GM21619 (cell line): ENCODE measurements around the gene GANAB.
"Not testable (repeated sequence)": the region's sequence is repeated elsewhere in the genome, so short reads cannot be mapped to it uniquely, and the experiment has no call there.

ENCODE experiments used
- ATAC-seq: cut with Tn5 transposase; IDR thresholded peaks from one replicate; pipeline ENCODE4 v1.9.1; 2021; ENCODE audit not compliant: unreplicated experiment

The GANAB gene

DNA sequence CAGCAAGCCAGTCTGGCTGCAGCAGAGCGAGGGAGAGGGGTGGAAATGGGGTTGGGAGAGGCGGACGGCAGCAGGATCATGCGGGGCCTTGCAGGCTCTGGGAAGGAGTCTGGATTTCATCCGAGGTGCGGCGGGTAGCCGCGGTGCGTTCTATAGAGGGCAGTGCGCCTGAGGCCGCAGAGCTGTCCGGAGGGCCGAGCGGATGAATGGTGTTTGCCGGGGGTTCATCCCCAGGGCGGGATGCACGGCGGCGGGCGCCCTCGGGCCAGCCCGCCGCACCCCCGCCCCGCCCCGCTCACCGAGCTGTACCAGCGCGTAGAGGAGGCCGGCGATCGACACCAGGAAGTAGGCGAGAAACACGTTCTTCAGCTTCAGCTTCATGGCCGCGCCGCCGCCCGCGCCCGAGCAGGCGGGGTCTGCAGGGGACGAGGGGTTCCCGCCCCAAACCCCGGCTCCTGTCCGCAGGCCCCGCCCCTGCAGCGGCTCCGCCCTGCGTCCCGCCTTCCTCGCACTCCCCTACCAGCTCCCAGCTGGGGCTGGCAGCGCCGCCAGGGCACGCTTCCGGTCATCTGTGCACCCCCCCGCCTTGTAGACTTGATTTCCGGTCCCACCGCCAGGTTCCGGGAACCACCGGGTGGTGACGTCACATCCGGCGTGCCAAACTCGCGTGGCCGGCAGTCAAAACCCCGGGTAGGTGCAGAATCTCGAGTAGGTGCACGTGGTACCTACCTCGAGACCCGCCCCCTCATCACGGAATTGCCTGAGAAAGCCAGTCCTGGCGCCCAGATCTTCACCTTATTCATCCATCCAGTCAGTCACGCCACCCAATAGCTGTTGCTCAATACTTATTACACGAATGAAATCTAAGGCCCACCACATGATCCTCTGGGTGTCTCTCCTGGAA is 24.6 kb downstream of the GANAB start, which contains the start of gene B3GAT3:
Gene B3GAT3 (minus strand): TSS at position 420 of the 904 bp plus-strand sequence. CDS start 39 bp downstream, at position 381.
- peak; percentile 94 for ATAC-seq

DNA sequence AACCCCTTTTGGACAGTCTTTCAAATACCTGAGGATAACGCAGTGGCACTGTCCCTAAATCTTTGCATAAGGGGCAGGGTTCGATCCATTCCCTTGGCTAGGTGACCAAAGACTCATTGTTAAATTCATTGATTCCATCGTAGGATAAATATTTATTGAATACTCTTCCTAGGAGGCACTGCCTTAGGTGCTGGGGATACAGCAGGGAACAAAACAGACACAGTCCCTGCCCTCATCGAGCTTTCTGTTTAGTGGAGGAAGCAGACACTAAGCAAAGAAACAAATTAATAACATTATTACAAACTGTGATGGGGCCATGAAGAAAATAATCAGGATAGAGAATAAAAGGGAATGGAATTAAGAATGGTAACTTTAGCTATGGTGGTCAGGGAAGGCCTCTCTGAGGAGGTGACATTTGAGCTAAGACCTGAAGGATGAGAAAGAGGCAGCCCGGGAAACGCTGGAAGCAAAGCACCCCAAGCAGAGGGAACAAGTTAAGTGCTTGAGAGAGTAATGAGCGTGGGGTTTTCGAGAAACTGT is 25.3 kb downstream of the GANAB start:
- ATAC-seq = no peak

DNA sequence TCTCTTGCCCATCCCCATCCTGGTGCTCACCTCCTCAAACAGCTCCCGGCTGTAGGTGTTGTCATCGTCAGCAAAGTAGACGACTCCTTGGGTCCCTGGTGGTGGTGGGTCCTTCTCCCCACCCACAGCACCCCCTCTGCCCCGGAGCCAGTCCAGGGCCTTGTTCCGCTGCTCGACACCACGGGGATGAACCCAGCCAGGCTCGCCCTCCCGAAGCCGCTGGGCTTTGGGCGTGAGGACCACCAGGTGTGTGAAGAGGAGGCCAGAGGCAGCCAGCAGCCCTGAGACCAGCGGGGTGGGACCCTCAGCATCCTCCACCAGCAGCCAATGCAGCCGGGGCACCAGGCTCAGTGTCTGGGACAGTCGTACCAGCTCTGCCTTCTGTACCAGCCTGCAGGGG is 29.5 kb downstream of the GANAB start:
- not testable (repeated sequence) for ATAC-seq

DNA sequence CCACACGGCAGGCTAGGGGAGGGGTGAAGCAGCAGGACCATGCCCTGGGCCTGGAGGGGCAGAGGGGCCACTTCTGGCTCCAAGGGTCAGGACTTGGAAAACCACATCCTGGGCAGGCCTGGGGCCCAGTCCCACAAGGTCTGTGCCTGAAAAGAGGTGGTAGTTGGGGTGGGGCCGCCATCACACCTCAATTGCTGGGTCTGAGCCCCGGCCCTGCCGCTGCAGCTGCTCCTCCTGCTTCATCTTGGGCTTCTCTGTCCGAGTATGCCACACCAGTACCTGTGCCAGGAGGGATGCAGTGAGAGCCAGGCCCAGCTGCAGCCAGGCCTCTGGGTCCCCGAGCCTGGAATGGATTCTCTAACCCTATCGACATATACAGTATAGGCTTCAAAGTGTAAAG is 30.9 kb downstream of the GANAB start:
- ATAC-seq = no peak

DNA sequence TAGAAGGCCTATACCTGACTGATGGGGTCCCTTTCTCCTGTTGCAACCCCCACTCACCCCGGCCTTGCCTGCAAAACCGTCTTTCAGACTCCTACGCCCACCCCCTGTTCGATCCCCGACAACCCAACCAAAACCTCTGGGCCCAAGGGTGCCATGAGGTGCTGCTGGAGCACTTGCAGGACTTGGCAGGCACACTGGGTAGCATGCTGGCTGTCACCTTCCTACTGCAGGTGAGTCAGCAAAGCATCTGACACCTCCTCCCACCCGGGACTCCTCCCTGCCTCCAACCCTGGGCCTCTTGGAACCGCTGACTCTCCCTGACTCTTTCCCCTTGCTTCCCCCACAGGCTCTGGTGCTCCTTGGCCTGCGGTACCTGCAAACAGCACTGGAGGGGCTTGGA is 32.1 kb downstream of the GANAB start:
- ATAC-seq = no peak

DNA sequence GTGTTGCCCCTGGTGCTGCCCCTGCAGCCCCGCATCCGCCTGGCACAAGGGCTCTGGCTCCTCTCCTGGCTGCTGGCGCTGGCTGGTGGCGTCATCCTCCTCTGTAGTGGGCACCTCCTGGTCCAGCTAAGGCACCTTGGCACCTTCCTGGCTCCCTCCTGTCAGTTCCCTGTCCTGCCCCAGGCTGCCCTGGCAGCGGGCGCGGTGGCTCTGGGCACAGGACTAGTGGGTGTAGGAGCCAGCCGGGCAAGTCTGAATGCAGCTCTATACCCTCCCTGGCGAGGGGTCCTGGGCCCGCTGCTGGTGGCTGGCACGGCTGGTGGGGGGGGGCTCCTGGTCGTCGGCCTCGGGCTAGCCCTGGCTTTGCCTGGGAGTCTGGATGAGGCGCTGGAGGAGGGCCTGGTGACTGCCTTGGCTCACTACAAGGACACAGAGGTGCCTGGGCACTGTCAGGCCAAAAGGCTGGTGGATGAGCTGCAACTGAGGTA is 33.1 kb downstream of the GANAB start:
- ATAC-seq = no peak

DNA sequence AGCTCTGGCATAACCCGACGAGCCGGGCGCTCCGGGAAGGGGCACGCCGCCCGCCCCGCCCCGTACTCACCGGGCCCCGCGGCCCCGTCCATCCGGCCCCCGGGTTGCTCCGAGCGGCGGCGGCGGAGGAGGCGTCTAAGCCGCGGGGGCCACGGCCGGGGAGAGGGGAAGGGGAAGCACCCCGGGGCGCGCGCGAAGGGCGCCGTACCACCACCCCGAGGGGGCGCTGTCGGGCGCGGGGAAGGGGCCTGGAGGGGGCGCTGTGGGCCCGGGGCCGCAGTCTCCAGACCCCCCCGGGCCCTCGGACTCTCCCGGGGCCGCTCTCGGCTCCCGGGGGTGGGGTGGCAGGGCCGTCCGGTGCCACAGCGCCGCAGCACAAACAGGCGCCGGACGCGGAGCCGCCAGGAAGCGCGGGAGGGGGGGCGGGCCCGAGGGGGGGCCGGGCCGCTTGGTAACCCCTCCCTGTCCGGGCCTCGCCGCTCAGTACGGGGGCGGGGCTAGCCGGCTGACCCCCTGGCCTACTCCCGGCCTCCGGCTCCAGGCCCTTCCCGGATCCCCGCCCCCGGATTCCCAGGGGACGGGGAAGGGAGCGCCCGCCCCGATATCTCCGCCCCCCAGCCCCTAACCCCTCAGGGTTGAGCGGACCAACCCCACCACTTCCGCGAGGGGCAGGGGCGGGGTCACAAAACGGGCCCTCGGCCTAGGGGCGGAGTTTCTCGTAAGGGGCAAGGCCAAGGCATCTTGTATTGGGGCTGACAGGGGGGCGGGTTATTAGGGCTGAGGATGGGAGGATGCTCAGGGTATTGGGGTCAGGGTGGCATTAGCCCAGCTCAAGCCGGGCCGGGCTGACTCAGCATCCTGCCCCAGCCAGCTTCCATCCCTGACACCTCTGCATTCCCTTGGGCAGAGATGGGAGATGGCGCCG is 33.8 kb downstream of the GANAB start, which contains the start of the genes EML3 and ROM1:
Gene EML3 (minus strand): TSS at position 410 of the 925 bp plus-strand sequence. CDS start 318 bp downstream, at position 92.
Gene ROM1 (plus strand): TSS at position 892 of the 925 bp plus-strand sequence. CDS start 25 bp downstream, at position 917.
- peak; percentile 71 for ATAC-seq

DNA sequence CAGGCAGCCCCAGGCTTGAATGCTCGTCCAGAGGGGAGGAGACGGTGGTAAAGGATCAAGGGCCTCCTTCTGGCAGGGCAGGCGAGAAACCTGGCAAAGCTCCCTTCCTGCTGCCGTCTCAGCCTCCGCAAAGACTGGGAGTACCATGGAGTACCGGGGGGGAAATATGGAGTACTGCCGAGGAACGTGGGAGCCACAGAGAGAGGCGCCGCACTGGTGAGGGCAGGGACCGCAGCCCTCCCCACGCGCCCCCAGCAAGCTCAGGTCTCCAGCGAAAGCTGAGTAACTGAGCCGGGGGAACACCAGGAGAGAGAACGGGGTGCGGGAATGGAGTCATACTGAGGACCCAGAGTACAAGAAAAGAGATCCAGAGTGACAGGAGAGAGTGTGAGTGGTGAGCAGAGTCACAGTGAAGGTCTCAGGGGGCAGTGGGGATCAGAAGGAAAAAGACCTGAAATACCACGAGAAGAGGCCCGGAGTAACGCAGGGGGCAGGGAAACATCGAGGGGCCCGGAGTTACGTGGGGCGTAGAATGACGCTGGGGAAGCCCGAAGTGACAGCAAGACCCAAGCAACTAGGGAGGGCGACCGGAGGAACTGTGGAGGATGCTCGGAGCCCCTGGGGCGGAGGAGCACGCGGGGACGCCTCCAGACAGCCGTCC is 34.6 kb downstream of the GANAB start:
- peak; percentile 19 for ATAC-seq

DNA sequence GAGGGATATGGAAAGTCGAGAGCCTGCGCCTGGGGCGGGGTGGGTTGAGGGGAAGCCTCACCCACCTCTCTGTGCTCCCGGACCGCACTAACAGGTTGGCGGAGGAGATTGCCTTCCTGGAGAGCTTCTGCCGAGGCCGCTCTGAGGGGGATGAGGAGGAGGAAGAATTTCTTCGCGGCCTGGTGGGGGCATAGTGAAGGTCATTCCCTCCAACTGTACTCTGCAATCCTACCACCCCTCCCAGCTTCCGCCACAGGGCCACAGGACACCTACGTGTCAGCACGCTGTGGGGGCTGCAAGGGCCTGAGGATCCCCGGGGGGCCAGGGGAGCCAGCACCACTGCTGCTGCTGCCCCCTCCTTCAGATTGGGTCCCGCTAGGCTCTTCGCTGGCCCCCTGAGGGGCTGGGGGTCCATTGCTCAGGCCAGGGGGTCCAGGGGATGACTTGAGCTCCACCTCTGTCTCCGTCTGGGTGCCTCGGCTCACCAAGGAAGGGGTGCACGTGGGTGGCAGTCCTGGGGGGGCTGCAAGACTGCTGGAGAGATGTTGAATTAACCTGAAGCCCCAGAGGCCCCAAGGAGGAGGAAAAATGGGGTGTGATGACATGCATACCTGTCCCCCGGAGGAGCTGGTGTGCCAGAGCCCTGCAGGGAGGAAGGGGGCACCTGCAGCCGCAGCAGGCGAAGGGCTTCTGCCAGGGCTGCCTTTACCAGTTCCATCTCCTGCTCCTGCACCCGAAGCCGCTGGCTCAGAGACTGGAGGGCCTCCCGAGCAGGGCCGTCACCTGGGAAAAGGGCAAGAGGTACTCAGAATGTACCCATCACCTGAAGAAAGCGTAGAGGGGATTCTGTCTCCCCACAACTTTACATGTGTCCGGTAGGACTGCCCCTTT is 35.4 kb downstream of the GANAB start:
- no peak for ATAC-seq

DNA sequence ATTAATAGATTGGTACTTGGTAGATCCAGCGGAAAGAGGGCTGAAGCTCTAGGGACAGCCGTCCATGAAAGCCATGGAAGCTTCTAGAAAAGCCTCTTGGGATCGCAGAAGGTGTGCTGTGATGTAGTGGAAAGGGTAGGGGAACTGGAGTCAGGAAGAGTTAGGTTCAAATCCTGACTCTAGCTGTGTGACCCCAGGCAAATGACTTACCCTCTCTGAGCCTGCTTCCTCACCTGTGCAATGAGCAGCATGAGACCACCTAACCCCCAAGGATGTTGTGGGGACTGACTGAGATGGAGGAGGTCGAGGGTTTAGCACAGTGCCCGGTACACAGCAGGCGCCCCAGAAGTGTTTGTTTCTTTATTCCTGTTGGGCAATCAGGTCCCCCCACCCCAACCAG is 36.0 kb downstream of the GANAB start:
- ATAC-seq = no peak

DNA sequence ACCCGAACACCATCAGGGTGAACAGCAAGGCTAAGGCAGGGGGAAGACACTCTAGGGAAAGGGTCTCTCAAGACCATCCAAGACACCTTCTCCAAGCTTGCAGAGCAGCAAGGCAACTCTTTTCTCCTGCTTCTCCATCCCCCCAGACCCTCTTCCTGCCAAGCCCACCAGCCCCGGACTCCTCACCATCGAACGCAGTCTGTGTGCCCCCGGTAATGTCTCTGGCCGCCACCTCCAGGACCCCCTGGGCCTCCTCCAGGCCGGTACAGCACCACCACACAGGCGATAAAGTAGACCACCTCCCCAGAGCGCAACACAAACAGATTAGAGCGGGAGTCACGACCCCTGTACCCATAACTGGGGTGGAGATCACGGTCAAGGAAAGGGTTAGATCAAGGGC is 37.6 kb downstream of the GANAB start:
- no peak for ATAC-seq

DNA sequence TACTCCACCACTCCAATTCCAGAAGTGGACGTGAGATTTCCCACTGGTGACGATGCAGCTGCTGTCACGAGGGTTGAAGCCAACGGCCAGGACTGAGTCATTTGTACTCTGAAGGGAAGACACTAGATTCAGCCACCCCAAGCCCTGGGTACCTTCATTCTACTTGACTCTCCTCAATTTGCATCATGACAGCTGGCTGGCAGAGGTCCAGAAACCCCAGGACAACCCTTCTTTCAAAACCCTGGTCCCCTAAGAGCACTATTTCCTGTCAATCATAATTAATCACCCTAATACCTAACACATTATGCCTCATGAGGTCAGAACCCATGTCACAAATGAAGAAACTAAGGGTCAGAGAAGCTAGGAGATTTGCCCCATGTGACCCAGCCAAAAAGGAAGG is 38.7 kb downstream of the GANAB start:
- ATAC-seq = no peak

DNA sequence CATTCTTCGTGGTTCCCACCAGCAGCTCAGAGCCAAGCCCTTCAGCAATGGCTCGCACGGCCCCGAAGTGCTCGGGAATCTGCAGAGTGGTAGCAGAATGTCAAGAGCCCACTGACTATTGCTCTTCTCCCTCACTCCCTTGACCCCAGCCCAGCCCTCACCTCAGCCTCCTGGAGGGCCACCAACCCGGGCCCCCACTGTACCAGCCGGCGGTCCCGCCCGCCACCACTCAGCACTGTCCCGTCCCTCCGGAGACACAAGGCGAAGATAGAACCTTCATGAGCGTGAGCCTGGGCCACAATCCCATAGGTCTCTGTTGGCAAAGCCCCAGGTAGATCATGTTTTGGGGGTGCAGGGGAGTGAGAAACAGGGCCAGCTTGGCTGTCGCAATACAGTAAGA is 40.5 kb downstream of the GANAB start:
- no peak for ATAC-seq

DNA sequence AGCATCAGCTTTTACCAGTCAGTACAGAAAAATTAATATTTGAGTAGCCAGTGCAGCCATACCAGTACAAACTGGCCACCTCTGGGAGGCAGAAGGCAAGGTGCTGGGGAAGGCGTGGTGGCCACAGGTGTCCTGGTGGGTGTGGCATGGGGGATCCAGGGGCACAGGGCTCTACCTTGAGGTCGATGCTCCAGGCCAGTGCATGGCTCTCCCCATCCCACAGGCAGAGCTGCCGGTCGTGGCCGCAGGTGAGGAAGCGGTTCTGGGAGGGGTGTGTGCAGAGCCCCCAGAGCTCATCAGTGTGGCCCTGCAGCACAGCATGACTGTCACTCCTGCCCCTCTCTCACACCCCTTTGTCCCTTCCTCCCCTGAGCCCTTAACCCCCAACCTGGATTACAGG is 40.9 kb downstream of the GANAB start:
- no peak for ATAC-seq

DNA sequence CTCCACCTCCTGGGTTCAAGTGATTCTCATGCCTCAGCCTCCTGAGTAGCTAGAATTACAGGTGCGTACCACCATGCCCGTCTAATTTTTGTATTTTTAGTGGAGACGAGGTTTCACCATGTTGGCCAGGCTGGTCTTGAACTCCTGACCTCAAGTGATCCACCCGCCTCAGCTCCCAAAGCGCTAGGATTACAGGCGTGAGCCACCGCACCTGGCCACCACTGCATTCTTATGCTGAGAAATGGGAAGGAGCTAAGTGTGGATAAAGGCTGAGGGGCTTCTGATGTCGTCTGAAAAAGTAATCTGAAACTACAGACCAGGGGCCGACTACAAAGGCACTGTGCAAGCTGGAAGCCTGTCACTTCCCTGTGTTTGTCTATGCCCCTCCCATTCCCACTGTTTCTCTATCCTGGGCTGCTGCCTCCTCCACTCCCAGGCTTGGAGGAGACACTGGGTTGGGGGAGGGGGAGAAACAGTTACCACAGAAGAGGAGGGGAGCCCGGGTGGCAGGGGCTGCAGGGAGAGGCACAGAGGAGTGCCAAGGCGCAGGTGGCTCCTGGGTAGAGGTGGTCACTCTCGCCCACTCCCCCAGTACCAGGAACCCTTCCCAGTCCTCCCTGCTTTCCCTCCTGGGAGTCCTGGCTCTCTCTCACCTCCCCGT is 41.8 kb downstream of the GANAB start:
- ATAC-seq = no peak

DNA sequence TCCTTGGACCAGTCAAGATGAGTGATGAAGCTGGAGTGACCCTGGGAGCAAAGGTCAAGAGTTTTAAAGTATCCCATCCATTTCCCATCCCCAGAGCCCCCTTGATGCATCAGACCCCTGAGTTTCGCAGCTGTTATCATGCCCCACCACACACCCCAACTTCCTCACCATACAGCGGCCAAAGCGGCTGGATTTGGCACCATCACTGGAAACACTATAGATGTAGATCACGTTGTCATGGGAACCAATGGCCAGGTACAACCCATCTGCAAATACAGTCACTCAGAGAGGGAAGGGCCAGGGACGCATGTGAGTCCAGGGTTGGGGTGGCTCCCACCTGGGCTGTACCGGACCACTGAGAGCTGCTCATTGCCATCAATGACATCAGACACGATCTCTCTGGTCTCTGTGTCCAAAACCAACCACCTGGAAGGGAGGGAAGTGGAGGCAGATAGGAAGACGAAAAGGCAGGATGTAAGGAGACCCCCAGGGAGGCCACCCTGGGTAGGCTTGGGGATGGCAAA is 42.6 kb downstream of the GANAB start:
- no peak for ATAC-seq

DNA sequence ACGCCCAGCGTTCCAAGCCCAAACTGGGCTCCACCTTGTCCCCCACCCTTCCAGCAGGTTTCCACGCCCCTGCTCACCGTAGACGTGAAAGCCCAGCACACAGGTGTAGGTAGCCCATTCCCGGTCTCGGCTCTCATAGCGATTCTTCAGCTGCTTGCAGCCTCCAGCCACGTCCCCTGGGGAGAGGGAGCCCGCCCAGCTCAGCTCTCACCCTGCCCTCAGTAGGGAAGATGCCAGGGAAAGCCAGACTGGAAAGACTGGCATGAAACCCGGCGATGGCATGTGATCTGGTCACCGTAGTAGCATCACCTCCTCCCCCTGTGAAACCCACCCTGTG is 43.4 kb downstream of the GANAB start:
- ATAC-seq = no peak

DNA sequence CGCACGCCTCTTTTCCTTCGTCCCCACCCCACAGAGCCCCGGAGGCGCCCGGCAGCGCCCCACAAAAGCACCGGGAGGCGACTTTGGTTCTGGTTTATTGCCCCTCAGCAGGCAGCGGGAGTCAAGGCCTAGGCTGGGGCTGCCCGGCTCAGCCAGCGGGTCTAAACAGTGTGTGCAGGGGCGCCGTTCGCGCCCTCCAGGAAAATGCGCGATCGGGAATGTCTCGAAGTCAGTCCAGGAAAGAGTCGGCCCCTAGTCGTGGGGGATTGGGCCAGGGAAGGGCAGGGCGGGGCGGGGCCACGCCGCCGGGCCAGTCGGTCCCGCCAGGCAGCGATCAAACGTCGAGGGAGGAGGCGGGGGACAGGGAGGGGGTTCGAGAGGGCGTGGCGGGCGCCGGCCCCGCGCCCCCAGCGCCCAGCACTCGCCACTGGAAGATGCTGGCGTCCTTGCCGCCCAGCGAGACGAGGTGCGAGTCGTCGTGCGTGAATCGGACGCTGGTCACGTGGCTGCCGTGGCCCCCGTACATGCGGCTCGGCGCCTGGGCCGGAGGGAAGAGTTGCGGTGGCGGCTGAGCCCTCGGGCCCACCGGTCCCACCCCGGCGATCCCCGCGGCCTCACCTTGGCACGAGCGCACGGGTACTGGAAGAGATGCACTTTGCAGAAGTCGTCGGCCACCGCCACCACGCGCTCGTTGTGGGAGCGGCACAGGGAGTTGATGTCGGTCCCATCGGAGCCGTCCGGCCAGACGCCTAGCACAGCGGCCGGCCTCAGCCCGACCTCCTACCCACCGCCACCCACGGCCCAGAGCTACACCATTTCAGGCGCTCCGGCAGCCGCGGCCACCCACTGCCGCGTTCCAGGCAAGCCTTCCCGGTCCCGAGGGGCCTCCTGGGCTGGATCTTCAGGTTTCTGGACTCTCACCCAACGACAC is 44.0 kb downstream of the GANAB start:
- ATAC-seq = no peak
